ENCODE data around the gene MMP11.
"Not testable (repeated sequence)": the region's sequence is repeated elsewhere in the genome, so short reads cannot be mapped to it uniquely, and the experiment has no call there.

Gene MMP11, protein sequence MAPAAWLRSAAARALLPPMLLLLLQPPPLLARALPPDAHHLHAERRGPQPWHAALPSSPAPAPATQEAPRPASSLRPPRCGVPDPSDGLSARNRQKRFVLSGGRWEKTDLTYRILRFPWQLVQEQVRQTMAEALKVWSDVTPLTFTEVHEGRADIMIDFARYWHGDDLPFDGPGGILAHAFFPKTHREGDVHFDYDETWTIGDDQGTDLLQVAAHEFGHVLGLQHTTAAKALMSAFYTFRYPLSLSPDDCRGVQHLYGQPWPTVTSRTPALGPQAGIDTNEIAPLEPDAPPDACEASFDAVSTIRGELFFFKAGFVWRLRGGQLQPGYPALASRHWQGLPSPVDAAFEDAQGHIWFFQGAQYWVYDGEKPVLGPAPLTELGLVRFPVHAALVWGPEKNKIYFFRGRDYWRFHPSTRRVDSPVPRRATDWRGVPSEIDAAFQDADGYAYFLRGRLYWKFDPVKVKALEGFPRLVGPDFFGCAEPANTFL

DNA sequence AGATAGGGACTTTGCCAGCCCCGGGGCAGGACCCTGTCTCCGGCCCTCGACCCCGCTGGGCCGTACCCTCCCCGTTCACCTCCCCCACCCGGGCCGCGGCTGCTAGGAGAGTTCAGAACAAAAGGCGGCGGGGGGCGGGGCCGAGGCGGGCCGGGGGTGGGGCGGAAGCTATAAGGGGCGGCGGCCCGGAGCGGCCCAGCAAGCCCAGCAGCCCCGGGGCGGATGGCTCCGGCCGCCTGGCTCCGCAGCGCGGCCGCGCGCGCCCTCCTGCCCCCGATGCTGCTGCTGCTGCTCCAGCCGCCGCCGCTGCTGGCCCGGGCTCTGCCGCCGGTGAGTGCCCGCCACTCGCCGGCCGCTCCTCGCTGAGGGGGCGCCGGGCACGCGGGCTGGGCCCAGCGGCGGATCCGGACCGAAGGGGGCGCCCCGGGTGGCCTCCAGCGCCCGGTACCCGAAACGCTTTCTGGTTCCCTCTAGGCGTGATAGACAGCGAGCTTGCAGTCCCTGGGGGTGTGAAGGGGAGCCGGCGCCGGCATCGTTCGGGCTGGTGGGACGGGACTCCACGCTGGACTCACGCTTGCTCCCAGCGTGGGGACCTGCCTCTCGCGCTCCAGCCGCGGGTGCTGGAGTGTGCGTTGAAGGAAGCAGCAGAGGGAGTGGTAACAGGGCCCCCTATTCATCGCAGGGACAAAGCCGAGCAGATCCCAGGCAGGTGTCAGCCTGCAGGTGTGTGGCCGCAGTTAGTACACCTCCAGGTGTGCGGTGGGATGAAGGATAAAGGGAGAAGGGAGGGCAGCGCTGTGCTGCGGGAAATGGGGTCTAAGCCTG lies at the start of gene MMP11:
Gene MMP11, plus strand, starts transcription at position 201 of the 825 bp plus-strand sequence. Its CDS starts 22 bp downstream, at position 223.
- DNase-seq (ENCODE audit: low read depth), result peak; percentile 29

DNA sequence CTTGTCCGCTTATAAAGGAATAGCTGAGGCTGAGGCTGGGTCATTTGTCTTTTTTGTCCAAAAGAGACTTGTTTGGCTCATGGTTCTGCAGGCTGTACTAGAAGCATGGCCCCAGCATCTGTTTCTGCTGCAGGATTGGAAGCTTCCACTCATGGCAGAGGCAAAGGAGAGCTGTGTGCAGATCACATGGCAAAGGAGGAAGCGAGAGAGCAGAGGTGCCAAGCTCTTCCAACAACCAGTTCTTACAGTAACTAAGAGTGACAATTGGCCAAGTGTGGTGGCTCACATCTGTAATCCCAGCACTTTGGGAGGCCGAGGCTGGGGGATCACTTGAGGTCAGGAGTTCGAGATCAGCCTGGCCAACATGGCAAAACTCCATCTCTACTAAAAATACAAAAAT lies 44.5 kb upstream of the MMP11 start:
- DNase-seq (ENCODE audit: low read depth), result not testable (repeated sequence)

DNA sequence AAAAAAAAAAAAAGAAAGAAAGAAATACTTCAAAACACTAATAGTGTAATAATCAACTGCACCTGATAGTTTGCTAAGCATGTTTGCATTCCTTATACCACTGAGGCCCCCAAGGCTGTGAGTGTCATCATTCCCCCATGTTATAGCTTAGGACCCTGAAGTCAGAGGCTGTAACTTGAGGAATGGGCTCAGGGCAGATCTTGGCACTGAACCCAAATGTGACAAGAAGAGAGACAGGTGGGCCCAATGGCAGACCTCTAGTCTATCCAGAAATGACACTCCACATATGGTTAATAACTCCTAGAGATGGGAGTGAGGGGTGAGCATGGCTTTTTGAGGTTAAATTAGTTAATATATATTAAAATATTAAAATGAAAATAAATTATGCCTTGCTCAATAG lies 35.0 kb upstream of the MMP11 start:
- DNase-seq (ENCODE audit: low read depth), result no peak

DNA sequence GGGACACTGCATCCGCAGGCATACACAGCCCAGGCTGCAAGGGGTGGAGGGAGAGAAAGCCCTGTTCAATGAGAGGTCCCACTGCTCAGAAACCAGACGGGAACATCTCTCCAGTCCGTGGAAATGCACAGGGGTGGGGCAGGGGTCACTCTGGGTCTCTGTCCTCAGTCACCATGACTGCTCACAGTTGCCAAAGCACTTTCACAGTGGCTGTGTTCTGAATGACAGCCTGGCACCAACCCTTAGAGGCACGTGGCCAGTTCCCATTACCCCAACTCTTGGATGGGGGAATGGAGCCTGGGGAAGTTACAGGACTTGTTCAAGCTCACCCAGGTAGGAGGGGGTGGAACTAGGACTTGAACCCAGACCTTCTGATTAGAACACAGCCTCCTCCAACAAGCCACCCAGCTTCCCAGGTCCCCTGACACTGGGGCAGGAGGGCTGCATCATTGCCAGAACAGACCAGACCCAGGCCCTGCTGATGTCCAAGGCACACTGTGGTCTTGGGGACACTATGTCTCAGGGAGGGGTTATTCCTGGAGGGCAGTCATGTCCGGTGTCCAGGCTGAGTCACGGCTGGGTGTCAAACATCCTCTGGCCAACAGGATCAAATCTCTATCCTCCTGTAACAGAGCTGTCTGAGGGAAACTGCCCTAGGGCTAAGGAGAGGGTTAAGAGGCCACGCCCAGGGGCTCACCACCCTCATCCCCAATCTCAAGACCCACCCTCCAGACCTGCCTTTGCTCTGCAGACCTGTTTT lies 30.0 kb upstream of the MMP11 start:
- DNase-seq (ENCODE audit: low read depth), result no peak

DNA sequence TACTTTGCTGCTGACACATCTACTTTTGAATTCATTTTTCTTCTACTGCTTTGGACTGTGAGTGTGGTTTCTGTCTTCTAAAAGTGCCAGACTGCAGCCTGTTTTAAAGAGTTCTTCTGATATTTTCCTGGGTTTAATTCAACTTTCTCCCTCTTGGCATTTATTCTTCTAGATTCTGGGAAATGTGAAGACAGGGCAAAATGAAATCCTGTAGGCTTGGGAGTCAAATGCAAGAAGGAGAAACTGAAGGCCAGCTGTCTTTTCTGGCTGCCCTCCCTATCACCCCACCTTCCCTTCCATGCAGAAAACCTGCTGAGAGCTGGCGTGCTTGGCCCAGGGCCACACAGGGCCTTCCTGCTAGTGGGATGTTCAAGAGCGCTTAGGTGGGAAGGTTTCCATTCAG lies 29.3 kb upstream of the MMP11 start:
- no peak for DNase-seq (ENCODE audit: low read depth)

DNA sequence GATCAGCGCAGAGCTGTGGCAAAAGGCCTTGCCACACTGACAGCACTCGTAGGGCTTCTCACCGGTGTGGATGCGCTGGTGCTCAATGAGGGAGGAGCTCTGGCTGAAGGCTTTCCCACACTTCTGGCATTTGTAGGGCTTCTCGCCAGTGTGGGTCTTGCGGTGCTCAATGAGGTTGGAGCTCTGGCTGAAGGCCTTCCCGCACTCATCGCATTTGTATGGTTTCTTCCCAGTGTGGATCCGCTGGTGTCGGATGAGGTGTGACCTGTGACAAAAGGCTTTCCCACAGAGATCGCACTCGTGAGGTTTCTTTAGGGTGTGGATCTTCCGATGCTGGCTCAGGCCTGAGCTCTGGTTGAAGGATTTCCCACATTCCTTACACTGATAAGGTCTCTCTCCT lies 28.6 kb upstream of the MMP11 start:
- no peak for DNase-seq (ENCODE audit: low read depth)

DNA sequence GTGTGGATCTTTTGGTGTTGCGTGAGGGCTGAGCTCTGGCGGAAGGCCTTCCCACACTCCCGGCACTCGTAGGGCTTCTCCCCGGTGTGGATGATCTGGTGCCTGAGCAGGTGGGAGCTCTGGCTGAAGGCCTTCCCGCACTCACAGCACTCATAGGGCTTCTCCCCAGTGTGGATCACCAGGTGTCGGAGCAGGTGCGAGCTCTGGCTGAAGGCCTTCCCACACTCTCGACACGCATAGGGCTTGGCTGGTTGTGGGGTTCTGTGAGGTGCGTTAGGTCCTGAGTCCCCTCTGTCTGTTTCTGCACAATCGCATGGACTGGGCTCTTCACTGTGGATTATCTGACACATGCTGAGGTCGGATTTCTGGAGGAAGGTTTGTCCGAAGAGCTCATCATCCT lies 28.2 kb upstream of the MMP11 start:
- DNase-seq (ENCODE audit: low read depth), result no peak

DNA sequence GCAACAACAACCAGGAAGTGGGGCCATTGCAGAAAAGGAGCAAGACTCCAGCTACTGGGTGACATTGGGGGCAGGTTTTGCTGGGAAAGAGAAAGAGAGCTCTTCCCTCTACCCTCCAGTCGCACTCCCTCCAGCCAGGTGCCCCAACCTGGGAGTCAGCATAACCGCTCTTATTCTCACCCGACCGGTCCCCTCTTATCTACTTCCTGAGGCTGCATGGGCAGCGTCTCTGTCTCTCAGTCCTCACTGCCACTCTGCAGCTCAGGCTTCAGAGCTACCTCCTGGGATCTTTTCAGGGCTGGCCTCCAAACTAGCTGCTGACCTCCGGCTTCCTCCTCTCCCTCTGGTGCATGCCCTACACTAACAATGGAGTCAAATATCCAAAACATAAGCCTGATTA lies 26.9 kb upstream of the MMP11 start:
- DNase-seq (ENCODE audit: low read depth), result no peak

DNA sequence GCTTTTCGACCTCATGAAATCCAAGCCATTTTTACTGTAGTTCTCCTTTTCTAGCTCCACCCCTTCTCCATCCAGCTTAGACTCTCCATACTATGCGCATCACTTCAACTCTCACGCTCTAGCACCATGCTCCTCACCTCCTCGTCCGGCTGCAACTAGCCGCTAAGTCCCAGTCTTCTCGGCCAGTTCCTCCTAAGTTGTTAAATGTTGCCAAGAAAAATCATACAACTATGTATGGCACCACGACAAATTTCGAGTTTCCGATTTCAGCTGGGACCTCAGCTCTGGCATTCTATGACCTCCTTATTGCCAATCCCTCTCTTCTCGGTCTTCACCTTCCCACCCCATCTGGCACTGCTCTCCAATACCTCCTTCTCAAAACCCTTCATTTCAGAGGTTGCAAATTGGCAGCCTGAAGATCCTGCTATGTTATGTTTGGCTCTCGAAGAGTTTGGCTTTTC lies 22.8 kb upstream of the MMP11 start:
- no peak for DNase-seq (ENCODE audit: low read depth)

DNA sequence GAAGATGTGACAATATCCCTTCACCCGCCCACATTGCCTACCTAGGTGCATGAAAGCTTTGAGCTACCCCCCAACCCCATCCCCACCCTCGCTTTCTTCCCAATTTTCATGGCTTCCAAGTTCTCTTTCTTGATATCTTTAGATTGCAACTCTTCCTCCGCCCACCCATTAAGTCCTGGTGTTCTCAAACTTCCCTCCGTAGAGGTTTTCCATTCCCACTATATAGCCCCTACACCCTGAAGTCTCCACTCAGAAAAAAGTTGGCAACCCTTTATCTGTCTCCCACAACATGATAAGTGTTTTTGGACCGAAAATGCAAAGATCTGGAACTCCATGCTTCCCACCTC lies 22.3 kb upstream of the MMP11 start:
- DNase-seq (ENCODE audit: low read depth), result no peak

DNA sequence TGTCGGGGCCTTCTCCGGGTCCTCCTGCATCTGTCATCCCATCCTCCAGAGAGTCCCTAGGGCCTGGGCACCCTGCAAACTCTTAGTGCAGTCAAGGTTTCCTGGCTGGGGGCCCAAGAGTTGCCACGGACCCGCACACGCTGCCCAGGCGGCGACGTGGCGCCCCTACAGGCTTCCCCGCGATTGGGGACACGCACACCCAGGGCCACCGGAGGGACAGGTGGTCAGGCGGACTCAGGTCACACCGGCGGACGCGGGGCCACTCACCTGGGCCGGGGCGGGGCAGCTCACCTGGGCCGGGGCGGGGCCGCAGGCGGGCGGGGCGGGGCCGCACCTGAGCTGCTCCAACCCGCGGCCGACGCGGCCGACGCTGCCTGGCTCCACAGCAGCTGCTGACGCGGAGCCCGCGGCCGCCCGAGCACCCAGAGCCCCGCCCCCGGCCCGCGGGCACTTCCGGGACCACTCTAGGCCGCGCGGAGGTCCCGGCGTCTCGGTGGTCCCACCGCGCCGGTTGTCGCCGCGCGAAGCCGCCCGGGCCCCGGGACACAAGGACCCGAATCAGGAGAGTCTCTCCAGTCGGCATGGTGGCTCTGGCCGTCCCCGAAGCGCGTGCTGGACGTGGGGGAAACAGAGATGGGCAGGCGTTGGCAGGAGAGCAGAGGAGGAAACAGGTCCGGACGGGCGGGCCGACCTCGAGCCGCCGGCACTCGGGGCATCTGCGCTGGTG lies 21.8 kb upstream of the MMP11 start, which contains the start of gene ZNF70:
Gene ZNF70, minus strand, starts transcription at position 399 of the 727 bp plus-strand sequence. CDS start 5,972 bp downstream, outside the sequence.
- DNase-seq (ENCODE audit: low read depth), result peak; percentile 80

DNA sequence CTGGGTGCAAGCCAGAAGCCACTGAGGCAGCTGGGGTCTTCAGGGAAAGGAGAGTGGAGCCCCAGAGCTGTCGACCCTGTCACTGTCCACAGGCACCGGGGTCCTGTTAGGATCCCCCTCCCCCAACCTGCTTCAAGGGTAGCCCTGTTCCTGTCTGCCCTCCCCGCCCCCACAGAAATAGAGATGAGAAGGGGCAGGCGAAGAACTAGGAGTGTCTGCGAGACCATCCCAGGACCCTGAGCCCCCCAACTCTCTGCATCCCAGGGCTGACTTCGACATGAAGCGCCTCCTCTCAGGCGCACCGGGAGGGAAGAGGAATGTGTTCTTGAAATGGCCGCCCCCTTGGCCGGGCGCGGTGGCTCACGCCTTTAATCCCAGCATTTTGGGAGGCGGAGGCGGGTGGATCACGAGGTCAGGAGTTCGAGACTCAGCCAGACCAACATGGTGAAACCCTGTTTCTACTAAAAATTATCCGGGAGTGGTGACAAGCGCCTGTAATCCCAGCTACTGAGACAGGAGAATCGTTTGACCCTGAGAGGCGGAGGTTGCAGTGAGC lies 21.1 kb upstream of the MMP11 start:
- no peak for DNase-seq (ENCODE audit: low read depth)

DNA sequence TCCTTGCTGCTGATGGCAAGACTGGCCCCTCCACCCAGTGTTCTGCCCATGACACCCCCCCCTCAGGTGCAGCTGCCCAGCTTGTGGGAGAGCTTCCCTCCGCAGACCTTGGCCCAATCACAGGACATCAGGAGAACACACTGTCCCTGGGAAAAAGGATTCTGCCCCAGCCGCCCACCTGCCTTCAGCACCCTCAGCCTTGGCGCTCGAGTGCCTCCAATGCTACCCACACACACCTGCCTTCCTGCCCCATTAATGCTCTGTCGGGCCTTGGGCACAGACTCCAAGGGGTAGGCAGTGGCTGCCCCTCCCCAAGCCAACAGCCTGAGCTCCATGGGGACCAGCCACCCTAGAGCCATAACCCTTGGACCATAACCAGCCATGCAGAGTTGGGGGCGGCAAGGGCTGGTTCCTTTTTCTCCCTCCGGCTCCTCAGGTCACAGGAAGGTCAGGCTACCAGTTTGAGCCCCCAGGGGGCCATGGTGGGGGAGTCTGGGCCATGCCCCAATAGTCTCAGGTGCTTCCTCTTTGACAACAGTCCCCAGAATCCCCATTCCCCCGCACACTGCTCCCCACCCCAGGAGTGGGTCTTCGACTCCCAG lies 20.5 kb upstream of the MMP11 start:
- no peak for DNase-seq (ENCODE audit: low read depth)

DNA sequence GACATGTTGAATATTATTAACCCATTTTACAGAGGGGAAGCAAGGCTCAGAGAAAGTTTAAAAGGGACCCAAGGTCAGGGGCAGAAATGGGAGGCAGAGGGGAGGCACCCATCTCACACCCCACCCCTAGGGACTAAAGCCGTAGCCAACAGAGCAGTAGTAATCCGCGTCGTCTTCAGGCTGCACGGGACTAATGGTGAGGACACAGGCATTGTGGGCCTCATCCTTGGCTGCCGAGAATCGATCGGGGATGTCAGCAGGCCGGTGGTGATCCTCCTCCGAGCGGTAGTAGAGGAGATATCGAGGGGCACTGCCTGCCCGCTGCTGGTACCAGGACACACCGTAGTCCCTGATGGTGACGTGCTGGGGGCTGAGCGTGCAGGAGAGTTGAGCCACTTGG lies 19.9 kb upstream of the MMP11 start:
- DNase-seq (ENCODE audit: low read depth), result no peak

DNA sequence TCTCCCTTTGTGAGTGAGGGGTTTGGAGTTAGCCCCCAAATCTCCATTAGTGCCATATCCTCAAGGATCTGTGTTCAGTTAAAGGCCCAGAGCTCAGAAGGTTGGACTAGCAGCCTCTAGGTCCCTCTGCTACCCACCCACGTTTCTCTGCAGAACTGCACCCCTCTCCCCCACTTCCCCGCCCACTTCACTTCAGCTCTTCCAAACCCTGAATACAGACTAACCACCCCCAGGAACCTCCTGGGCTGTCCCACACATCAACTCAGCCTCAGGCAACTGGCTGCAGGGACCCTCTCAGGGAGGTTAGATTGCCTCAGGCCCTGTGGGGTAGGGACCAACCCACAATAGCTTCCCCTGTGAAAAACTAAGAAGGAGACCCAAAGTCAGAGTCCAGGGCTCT lies 19.3 kb upstream of the MMP11 start:
- DNase-seq (ENCODE audit: low read depth), result no peak

DNA sequence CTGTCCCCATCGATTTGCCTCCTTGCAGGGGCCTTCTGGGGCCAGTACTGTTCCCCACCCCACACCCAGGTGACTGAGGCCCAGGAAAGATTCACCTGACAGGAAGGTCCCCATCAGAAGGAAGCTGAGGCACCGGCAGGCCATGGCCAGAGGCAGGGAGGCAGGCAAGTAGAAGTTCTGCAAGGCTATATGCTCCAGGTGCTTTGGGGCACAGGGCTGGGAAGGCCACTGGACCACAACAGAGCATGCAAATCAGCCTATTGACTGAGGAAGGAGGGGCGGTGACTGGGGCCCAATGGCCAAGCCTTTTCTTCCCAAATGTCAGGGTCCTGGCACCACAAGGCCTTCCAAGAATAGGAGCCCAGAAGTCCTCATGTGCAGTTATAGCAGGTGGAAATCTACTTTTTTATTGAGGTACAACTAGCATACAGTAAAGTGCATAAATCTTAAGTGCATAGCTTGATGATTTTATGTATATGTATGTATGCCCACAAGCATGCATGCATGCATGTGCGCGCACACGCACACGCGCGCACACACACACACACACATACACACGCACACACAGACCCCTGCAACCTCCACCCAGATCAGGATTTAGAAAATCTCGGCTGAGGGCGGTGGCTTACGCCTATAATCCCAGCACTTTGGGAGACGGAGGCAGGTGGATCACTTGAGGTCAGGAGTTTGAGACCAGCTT lies 18.3 kb upstream of the MMP11 start, which contains the start of gene VPREB3:
Gene VPREB3, minus strand, starts transcription at position 206 of the 700 bp plus-strand sequence. Its CDS starts 62 bp downstream, at position 144.
- DNase-seq (ENCODE audit: low read depth), result no peak

DNA sequence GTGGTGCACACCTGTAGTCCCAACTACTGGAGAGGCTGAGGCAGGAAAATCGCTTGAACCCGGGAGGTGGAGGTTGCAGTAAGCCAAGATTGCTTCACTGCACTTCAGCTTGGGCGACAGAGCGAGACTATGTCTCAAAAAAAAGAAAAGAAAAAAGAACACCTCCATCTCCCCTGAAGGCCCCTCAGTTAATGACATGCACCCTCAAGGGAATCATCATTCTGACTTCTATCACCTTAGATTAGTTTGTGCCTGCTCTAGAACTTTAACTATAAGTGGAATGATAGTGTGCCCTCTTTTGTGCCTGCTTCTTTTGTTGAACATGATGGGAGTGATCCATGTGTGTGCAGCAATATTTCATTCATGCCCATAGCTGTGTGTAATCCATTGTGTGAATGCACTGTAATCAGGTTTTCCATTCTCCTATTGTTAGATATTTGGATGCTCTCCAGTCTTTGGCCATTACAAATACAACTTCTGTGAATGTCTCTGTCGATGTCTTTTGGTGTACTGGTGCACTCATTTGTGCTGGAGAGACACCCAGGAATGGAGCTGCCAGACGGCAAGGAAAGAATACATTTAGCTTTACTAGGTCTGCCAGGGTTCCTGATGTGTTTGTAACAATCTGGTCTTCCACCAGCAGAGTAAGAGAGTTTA lies 17.5 kb upstream of the MMP11 start:
- no peak for DNase-seq (ENCODE audit: low read depth)

DNA sequence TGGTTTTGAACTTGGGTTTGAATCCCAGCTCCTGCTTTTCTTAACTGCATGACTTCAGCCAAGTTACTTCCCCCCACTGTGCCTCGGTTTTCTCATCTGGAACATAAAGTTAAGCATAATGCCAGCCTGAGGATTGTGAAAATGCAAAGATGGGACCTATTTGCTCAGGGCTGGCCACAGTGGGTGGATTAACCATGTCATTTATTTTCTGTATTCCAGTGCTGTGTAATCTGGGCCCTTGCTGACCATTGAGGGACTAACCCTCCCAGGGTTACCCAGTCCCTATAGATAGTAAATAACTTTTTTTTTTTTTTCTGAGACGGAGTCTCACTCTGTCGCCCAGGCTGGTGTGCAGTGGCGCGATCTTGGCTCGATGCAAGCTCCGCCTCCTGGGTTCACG lies 16.9 kb upstream of the MMP11 start:
- DNase-seq (ENCODE audit: low read depth), result no peak

DNA sequence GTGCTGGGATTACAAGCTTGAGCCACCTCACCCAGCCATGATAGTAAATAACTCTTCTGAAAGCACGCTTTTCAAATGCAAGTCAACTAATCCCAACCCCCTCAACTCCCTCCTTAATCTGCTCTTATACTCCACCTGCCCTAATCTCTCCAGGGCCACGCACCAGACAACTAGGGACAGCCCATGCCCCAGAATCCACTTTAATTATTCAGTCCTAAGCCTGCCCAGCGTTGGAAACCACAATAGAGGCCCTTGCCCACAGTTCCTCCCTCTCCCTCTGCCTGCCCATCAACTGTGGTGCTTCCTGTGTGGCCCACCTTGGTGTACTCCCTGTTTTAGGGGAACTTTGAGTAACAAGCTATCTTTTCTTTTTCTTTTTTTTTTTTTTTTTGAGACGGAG lies 15.8 kb upstream of the MMP11 start:
- DNase-seq (ENCODE audit: low read depth), result no peak

DNA sequence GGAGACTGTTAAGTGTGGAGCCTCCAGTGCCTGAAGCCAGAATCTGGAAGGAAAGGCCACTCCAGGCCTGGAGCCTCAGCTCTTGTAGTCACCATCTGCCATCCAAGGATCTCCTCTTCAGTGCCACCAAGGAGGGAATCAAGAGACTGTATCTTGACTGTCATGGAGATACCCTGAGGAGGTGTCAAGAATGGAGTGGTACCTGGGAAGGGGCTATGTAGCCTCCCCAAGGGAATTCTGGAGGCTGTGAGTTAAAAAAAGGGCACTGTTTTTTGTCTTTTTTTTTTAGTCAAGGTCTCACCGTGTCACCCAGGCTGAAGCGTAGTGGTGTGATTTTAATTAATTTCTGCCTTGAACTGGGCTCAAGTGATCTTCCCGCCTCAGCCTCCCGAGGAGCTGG lies 13.1 kb upstream of the MMP11 start:
- DNase-seq (ENCODE audit: low read depth), result no peak
